Activated CD4-positive, CD25-positive, alpha-beta regulatory T cell treated with anti-CD3 and anti-CD28 coated beads, Interleukin-2, amount 50 U/mL, for 72 hours (primary cell): ENCODE results near the gene ZCRB1.
"Not testable (repeated sequence)": the region's sequence is repeated elsewhere in the genome, so short reads cannot be mapped to it uniquely, and the experiment has no call there.

Experiments used
- DNase-seq: peaks from one replicate; pipeline ENCODE4 v3.0.0; 2021

Gene ZCRB1, protein sequence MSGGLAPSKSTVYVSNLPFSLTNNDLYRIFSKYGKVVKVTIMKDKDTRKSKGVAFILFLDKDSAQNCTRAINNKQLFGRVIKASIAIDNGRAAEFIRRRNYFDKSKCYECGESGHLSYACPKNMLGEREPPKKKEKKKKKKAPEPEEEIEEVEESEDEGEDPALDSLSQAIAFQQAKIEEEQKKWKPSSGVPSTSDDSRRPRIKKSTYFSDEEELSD

GRCh38 chr12:42325653-42326474 lies at the start of gene ZCRB1, which contains the start of gene PPHLN1:
Gene ZCRB1 (minus strand): TSS chr12:42326094. CDS start chr12:42324102, 1,992 bp downstream.
Gene PPHLN1 (plus strand): TSS chr12:42326167. CDS start chr12:42335903, 9,736 bp downstream.
- DNase-seq = peak; percentile 78

GRCh38 chr12:42373669-42374068 lies 47.8 kb upstream of the ZCRB1 start:
- no peak for DNase-seq

DNA sequence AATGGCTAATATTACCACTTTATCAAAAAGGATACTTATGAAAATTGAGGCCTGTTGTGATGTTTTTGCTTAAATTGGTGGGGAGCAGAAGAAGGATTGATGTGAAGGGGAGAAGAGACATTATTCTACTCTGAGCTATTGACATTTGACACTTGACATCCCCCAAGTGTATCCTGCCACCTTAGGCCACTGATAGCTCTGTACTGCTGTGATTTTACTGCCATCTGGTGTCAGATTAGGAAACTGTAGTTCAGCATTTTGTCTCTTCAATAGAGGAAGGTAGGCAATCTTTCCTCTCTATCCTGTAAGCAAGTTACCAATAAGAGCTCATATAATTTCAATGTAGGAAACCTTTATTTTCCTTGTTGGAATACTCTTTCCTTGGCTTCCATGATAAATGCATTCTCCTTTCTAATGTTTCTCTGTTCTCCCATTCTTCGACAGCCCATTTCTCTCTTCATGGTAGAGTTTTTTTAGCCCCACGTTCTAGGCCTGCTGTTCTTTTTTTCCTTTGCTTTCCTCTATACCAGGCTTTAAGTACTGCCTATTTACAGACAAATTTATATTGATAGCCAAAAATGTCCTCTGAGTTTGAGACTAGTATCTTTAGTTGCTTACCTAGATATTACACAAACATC lies 46.4 kb upstream of the ZCRB1 start:
- no peak for DNase-seq

- no peak for DNase-seq
These were observed 44.1 kb upstream of the ZCRB1 start for GRCh38 chr12:42370013-42370412.

GRCh38 chr12:42365486-42365885 lies 39.6 kb upstream of the ZCRB1 start:
- no peak for DNase-seq

- DNase-seq = no peak
These were observed 38.8 kb upstream of the ZCRB1 start for GRCh38 chr12:42364692-42365091.

GRCh38 chr12:42362647-42363260 lies 36.9 kb upstream of the ZCRB1 start:
- DNase-seq = no peak

DNA sequence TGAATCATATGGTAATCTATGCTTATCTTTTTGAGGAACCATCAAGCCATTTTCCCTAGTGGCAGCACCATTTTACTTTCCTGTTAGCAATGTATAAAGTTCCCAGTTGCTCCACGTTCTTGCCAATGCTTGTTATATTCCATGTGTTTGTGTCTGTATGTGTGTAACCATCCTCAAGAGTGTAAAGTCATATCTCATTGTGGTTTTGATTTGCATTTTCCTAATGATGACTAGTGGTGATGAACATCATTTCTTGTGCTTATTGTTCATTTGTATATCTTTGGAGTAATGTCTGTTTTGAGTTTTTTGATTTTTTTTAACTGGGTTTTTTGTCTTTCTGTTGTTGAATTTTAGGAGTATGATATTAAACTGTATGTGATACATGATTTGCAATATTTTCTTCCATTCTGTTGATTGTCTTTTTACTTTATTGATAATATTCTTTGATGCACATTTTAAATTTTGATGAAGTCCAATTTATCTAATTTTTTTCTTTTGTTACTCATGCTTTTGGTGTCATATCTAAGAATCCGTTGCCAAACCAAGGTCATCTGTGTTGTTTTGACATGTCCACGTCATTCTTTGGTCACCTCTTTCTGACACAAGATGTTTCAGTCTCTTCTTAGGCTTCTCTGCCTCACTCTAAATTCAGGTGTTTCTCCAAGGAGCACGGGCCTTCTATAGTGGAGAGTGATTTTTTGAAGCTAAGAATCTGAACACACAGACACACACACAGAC lies 36.2 kb upstream of the ZCRB1 start:
- DNase-seq = no peak

DNA sequence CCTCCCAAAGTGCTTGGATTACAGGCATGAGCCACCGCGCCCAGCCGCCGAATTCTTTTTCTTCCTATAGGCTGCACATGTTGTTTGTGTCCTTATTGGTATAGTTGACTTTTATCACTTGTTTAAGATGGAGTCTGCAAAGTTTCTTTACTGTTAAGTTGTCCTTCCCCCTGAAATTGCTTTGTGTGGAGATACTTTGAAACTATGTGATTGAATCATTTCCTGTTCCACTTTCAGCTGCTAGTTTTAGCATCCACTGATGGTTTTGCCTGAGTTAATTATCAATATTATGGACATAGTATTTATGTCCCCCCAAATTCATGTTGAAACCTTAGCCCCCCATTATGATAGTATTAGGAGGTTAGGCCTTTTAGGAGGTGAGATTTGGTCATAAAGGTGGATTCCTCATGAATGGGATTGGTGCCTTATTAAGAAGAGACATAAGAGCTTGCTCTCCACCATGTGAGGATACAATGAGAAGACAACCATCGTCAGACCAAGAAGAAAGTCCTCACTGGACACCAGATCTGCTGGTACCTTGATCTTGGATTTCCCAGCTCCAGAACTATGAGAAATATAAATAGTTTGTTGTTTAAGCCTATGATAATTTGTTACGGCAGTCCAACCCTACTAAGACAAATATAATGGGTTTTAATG lies 35.0 kb upstream of the ZCRB1 start:
- no peak for DNase-seq

DNA sequence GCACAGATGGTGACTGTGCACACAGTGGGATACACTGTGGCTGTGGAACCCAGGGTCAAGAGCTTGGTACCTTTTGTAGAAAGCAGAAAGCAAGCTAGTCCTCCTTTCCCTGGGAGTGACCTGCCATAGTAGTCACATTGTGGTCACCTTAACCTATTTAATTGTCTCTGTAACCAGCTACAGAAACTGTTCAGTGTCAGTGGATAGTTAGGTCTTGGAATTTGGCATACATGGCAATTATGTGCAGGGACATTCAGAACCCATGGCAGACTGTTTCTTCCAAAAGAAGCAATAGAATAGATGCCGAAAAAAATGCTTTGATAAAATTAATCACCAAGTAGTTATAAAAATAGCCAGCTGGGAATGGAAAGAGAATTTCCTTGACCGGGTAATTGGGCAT lies 30.4 kb upstream of the ZCRB1 start:
- no peak for DNase-seq

GRCh38 chr12:42350021-42350407 lies 24.1 kb upstream of the ZCRB1 start:
- not testable (repeated sequence) for DNase-seq

DNA sequence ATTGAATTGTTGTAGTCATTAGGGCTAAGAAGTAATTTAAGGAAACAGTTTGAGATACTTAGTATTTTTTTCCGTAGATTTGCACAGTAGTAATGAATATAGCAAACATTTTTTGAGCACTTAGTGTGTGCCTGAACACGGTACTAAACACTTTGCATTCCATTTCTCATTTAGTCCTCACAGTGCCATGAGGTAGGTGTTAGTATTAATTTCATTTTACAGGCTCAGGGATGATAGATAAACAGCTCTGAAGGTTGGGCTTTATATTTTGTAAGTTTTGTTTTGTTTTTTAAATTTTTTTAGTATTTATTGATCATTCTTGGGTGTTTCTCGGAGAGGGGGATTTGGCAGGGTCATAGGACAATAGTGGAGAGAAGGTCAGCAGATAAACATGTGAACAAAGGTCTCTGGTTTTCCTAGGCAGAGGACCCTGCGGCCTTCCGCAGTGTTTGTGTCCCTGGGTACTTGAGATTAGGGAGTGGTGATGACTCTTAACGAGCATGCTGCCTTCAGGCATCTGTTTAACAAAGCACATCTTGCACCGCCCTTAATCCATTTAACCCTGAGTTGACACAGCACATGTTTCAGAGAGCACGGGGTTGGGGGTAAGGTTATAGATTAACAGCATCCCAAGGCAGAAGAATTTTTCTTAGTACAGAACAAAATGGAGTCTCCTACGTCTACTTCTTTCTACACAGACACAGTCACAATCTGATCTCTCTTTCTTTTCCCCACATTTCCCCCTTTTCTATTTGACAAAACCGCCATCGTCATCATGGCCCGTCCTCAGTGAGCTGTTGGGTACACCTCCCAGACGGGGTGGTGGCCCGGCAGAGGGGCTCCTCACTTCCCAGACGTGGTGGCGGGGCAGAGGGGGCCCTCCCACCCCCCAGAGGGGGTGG lies 23.5 kb upstream of the ZCRB1 start:
- DNase-seq = not testable (repeated sequence)

- no peak for DNase-seq
These were observed 20.6 kb upstream of the ZCRB1 start for GRCh38 chr12:42346403-42347002.

DNA sequence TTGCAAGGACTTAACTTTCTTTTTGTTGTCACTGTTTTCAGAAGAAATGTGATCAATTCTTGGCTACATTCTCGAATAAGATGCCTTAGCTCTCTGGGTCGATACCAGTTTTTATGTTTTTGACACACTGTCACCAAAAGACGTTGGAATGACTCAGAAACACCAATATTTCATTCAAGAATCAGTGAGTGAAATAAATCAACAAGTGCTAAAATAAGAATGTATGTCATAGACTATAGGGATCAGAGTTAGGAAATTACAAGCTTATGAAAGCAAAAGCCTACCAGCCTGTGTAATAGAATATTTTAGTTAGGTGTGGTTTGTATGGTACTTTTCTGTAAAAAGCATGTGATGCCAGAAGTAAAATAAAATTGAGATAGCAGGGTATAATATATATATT lies 17.8 kb upstream of the ZCRB1 start:
- DNase-seq = no peak

GRCh38 chr12:42342028-42342427 lies 16.1 kb upstream of the ZCRB1 start:
- no peak for DNase-seq

- no peak for DNase-seq
These were observed 12.4 kb upstream of the ZCRB1 start for GRCh38 chr12:42338280-42338679.

DNA sequence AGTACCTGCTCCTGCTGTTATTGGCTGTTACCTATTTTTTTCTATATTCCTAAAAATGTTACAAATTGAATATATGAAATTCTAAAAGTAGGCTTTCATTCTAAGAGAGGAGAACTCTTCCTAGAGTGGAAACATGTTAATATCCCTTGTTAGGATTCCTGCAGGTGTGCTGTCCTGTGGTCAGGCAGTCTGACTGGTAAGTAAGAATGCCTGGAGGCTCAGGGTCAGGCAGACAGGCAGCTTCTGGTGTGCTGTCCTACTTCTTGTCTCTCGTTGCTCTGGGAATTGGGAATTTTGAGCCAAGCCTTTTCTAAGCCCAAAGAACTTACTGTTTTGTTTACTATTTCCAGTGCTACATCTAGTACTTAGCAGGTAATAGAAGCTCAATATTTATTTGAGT lies 10.4 kb upstream of the ZCRB1 start:
- DNase-seq = no peak

- DNase-seq = no peak
These were observed 6.7 kb upstream of the ZCRB1 start for GRCh38 chr12:42332301-42333285.

DNA sequence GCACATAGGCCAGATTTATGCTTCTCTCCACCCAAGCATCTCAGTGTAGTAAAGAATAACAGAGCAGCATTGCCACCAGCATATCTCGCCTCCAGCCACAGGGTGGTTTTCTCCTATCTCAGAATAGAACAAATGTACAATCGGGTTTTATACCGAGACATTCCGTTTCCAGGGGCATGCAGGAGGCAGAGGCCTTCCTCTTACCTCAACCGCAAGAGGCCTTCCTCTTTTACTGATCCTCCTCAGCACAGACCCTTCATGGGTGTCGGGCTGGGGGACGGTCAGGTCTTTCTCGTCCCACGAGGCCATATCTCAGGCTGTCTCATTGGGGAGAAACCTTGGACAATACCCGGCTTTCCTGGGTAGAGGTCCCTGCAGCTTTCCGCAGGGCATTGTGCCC lies 4.2 kb upstream of the ZCRB1 start:
- DNase-seq = not testable (repeated sequence)
